Activated CD4-positive, alpha-beta T cell treated with anti-CD3 and anti-CD28 coated beads, Interleukin-2, amount 50 U/mL, for 24 hours (primary cell): ENCODE data around the gene CCDC175.

Experiments
- DNase-seq, 2 donors: peaks; one replicate each; pipeline ENCODE4 v3.0.0-alpha.2; 2020; ENCODE audit warnings: low read depth in 1 of 2, low spot score in 1 of 2

The CCDC175 gene

GRCh38 chr14:59576332-59577294, at the start of gene CCDC175:
TSS of gene CCDC175 (minus strand) at chr14:59576812. CDS start at chr14:59576775, 37 bp downstream.
- peak; percentile 44 to 70 for DNase-seq

- DNase-seq: no peak
Measured at GRCh38 chr14:59622631-59623030, 46.0 kb upstream of the CCDC175 start.

- DNase-seq: no peak
Measured at GRCh38 chr14:59619061-59619460, 42.4 kb upstream of the CCDC175 start.

GRCh38 chr14:59601056-59601455, 24.4 kb upstream of the CCDC175 start:
- no peak for DNase-seq

GRCh38 chr14:59600211-59600945, 23.8 kb upstream of the CCDC175 start:
- no peak for DNase-seq

- no peak for DNase-seq
Measured at GRCh38 chr14:59595071-59595470, 18.5 kb upstream of the CCDC175 start.

DNA sequence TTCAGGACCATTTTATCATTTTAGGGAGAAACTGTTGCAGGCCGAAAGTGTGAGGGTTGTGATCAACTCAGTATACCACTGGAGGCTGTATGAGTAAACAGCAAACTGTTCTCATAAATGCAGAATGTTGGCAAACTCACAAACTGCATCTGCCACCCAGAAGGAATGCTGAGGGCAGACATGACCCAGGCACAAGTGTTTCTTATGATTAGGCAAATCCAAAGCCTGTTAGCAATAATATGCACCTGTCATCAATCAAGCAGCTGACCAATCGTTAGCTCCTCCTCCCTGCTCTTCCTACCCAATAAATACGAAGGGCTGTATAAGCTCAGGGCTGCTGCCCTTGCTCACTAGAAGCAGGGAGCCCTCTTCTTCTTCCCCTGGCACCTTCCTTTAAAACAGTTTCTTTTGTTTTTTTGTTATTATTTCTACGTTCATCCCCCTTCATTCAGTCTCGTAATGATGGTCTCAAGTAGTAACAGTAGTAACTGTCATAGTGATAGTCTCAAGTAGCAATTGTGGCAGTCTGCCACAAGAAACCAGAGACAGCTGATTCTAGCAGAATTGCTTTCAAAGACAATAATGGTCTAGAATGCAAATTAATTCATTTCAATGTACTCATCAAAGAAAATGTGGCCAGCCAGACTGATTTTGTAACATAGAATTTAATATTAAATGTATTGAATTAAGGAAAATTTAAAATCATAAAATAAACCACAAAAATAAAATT, 15.2 kb upstream of the CCDC175 start:
- no peak for DNase-seq

DNA sequence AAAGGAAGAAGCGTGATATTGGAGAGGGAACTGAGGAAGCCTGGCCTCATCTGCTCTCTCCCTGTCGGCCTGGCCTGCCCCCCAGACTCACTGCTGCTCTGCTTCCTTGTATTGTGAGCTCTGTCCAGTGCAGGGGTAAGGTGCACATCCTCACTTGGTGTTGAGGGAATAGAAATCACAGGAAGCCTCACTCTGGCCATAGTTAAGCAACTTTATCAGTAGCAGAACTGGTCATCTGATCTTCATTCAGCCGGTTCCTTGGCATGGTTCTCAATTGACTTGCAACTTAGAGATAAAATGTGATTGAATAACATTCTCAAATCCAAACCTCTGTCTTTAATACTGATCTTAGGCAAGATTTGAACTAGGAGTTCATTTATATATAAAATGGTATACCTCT, 11.5 kb upstream of the CCDC175 start:
- no peak for DNase-seq

DNA sequence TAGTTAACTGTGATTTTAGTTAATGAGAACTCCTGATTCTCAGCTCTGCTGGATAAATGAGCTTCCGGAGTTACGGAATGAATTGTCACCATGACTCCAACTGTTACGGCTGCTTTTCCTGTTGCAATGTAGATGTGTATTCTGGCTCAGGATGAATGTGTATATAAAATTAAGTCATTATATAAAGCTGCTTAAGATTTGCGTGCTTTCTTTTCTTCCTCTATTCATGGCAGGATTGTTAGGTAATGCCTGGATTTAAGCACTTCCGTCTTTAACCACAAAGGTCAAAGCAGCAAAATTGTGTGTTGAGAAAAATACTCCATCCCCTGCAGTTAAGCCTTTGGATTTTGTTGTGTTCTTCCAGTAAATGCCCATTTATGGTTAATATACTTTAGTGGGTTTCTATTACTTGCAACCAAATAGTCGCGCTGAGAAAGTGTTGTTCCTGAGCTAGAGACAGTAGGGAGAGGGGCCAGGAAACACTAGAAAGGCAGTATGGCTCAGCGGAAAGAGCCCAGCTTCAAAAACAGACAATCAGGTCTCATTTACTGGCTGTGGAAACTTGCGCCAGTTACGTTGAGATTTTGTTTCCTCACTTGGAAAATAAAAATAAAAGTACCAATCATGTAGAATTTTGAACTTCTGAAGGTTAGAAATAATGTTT, 9.4 kb upstream of the CCDC175 start:
- no peak for DNase-seq

- no peak for DNase-seq
Measured at GRCh38 chr14:59583755-59584154, 7.1 kb upstream of the CCDC175 start.

DNA sequence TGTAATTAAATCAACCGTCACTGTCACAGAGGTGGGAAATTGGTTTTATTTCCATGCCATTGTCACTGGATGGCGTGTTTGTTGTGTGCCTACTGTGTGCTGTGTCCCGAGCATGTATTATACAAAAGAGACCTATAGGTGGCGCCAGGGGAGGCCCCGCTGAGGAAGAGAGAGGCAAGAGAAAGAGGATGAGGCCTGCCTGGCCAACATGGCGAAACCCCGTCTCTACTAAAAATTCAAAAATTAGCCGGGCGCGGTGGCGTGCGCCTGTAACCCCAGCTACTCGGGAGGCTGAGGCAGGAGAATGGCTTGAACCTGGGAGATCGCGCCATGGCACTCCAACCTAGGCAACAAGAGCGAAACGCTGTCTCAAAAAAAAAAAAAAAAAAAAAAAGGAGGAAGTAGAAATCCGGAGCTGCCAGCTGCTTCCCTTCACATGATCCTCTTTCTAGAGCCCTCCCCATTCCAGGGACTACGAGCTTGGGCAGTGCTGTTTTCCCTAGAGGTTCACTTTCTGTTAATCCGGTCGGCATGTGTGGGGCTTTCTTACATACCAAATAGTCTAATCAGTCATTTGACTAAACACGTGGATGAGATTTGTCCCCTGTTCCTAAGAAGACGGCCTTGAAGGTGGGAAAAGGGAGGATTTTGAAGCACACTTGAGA, 6.4 kb upstream of the CCDC175 start:
- no peak for DNase-seq

GRCh38 chr14:59582161-59582560, 5.5 kb upstream of the CCDC175 start:
- DNase-seq: no peak

- DNase-seq: no peak
Measured at GRCh38 chr14:59580911-59581310, 4.3 kb upstream of the CCDC175 start.

- no peak for DNase-seq
Measured at GRCh38 chr14:59570122-59570521, 6.5 kb downstream of the CCDC175 start.

DNA sequence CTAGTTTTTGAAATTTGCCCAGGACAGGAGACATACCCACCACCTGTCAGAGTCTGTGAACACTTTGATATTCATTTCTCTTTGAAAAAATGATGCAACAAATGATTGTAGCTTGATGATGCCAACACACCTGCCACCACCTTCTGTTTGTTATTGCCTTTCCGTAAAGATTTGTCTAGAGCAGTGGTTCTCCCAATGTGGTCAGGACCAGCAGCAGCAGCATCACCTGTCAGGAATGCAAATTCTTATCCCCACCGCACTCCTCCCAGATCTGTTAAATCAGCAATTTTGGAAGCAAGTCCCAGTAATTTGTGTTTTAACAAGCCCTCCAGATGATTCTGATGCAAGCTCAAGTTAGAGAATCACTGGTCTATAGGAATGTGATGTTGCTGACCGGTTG, 9.9 kb downstream of the CCDC175 start:
- DNase-seq: no peak

GRCh38 chr14:59566296-59566695, 10.3 kb downstream of the CCDC175 start:
- DNase-seq: no peak

DNA sequence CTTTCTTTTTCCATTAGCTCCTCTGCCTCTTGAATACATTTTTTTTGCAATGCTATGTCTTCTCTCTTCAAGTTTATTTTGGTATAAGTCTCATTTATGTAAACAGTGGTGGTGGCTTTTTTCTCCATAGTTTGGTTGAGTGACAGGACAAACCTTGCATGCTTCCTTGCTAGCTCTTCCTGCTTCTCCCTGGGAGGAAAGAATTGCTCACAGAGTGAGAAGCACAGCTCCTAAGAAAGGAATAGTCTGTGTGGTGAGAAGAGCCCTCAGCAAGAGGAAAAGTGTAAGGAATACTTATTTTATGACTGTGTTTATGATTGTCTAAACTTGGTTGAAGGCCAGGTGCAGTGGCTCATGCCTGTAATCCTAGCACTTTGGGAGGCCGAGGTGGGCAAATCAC, 11.5 kb downstream of the CCDC175 start:
- no peak for DNase-seq

GRCh38 chr14:59564366-59564765, 12.2 kb downstream of the CCDC175 start:
- no peak for DNase-seq

- DNase-seq: no peak
Measured at GRCh38 chr14:59547310-59547709, 29.3 kb downstream of the CCDC175 start.

- DNase-seq: no peak
Measured at GRCh38 chr14:59543873-59544272, 32.7 kb downstream of the CCDC175 start.
